HG03469 (cell line): ENCODE data around the gene PEA15.

ENCODE experiments used
- ATAC-seq: cut with Tn5 transposase; IDR thresholded peaks from one replicate; pipeline ENCODE4 v1.9.1; 2021; ENCODE audit warnings: mild to moderate bottlenecking, moderate library complexity, moderate number of reproducible peaks; ENCODE audit not compliant: unreplicated experiment

The PEA15 gene

DNA sequence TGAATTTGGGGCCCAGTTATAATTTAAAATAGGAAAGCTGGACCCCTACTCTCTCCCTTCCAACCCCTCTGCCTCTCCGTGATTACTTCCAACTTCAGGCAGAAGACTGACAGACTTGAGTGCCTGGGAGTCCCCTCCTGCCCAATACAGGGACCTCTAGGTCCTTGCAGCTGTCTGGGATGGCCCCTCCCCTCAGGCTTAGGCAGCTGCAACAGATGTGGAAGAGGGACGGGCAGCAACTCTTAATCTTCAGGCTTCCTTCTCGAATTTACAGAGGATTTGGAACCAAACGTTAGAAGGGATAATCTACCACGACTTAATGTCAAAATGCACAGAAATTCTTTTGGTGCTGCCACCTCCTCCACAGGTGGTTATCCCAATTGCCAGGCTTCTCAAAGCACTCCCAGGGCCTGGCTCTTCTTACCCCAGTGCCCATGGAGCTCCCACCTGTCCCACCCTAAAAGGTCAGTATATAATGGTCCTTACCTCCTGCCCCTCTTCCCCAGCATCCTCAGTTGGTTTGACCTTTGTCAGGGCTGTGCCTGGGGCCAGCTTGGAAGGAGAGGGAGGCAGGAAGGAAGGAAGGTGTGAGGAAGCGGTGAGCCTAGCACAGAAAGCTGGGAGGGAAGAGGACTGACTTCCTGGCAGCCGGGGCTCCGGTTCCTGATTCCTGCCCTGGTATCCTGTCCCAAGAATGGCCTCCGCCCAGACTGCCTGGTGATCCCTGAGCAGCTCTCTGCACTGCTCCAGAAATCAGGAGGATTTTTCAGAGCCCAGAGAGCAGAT, 2.8 kb downstream of the PEA15 start:
- no peak for ATAC-seq

DNA sequence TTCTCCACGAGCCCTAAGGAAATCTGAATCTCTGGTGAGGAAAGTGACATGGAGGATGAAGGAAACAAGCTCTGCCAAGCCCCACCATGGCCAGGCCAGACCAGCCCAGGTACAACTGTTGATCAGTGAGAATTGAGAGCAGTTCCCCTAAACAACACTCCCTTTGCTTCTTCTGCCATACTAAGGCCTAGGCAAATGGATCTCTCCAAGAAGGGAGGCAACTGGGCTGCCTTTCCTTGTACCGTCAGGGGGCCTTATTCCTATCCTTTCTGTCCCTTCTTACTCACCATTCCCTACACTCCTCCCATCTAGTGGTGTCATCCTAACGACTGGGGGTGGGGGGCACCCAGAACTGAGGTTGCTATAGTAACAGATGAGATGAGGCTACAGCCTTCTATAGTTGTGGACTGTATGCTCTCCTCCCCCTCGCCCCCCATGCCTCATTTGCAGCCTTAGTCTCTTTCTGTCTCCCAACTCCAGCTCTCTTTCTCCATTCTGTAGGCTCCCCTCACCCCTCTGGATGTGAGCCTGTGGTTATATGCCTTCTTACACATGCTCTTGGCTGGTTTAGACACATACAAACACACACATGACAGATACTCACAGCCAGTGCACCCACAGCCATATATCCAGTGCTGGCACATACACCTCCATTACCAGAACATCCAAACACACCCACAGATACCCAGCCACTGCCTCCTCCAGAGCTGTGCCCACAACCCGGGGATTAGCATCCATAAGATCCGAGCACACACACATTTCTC, 3.6 kb downstream of the PEA15 start:
- ATAC-seq: no peak

DNA sequence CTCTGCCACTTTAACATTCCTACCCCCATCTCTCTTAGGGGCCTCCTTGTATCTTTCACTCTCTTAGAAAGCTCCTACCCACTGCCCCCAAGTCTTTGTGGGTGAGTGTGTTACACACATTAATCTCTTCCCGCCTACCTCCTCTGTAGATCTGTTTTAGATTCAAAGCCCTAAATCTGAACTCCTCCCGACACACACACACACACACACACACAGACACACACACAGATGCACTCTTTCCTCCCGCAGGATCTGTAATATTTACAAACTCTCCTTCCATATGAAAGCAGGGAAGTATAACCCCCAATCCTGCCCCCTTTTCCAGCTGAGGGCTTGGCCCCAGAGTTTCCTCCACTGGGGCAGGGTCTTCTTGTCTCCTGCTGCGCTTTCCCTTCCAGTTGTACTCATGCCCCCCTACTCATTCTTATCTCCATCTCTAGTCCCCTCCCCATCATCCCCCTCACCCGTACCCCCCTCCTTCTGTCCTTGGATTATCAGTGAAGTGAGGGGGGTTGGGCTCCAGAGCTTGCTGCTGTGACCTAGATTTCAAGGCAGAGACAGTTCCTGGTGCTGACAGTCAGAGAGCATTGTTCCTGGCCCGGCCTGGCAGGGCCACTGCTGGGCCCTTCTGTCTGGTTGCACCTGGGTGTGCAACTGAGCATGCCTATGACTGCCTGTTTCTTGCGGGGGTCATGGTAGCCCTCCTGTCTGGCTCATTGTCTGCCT, 4.3 kb downstream of the PEA15 start:
- no peak for ATAC-seq

DNA sequence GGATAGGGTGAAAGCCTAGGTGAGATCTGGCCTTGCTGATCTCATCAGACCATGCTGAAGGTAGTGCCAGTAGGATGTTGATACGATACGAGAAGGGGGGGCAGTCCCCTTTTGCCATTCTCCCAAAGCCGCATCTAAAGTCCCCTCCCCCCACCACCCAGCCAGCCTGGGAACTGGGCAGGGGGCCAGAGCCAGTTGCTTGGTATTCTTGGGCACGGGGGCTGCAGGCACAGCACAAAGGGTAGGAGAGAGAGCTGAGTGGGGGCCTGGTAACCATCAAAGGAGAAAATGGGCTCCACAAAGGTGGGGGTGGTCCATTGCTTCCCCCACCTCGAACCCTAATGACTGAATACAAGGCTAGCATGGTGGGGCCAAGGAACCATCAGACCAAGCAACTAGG, 5.4 kb downstream of the PEA15 start:
- ATAC-seq: no peak

DNA sequence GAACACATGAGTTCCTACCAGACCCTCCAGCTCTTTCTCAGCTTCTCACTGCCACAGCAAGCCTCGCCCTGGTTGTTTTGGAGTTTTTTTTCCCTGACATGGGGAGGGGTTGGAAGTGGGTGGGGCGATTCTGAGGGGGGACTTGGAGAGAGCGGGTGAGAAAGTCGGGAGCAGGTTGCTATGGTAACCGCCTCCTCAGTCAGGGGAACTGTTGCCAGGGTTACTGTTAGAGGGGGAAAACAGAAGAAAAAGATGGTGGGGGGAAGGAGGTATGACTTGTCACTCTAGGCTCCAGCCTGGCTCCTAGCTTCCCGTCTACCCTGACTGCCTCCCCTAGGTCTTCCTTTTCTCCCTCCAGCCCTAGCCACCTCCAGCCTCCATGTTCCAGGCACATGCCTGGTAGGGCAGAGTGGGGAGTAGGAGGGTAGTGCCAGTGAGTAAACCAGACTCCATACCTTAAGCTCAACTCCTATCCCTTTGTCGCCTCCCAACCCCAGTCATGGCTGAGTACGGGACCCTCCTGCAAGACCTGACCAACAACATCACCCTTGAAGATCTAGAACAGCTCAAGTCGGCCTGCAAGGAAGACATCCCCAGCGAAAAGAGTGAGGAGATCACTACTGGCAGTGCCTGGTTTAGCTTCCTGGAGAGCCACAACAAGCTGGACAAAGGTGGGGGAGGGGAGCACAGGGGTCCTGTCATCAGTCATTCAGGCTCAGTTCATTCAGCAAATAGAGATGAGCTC, 6.0 kb downstream of the PEA15 start:
- ATAC-seq: no peak

DNA sequence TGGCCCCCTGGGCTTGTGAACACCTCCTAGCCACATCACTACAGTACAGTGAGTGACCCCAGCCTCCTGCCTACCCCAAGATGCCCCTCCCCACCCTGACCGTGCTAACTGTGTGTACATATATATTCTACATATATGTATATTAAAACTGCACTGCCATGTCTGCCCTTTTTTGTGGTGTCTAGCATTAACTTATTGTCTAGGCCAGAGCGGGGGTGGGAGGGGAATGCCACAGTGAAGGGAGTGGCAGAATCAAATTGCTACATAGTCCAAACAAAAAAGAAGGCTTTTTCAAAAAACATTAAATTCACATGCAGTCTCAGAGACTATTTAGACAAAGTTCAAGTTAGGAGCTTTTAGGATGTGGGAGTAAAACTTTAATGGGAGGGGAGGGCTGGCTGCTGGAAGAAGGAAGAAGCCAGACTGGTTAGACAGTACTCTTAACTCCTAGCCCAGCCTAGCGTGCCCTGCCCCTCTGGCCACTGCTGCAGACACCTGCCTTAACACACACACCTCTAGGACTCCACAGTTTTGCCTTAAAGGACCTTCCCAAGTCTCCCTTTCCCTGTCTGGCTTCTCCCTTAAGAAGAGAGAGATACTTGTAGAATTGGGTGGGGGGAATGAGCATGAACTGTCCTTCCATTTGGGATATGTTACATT, 9.4 kb downstream of the PEA15 start:
- no peak for ATAC-seq

DNA sequence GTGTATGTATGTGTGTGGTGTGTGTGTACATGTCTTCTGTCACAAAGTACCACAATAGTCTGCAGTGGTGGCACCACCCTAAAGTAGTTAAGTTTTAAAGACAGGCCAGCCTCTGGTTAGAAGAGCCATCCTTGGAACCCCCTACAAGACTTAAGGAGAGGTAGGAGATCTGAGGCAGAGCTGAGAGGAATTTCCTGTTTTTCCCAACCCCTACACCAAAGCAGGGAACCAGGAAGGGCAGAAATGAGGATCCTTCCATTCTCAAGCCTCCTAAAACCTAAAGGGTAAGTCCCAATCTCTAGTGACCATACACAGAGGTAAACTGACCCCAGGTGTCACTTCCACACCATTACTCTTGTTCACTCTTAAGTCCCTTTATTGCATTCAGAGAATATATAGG, 11.1 kb downstream of the PEA15 start:
- ATAC-seq: no peak

DNA sequence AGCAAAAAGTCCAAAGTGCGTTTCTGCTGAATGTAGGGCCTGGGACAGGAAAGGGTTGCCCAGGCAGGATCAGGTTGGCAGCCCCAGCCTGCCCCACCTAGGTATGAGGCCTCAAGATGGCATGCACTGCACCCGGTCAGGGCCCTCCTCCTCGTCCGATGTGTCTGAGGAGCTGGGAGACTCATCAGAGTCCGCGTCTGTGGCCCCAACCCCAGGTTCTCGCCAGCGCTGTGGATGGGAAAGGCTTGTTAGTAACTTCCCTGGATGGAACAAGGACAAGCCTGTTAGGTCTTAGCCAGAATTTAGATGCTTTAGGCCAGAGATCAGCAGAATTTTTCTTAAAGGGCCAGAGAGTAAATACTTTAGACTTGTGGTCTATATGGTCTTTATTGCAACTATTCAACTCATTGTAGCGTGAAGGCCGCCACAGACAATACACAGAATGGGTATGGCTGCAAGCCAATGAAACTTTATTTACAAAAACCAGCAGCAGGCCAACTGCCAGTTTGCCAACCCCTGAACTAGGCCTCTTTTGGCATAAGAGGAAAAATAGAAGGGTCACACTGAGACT, 12.4 kb downstream of the PEA15 start:
- ATAC-seq: no peak

DNA sequence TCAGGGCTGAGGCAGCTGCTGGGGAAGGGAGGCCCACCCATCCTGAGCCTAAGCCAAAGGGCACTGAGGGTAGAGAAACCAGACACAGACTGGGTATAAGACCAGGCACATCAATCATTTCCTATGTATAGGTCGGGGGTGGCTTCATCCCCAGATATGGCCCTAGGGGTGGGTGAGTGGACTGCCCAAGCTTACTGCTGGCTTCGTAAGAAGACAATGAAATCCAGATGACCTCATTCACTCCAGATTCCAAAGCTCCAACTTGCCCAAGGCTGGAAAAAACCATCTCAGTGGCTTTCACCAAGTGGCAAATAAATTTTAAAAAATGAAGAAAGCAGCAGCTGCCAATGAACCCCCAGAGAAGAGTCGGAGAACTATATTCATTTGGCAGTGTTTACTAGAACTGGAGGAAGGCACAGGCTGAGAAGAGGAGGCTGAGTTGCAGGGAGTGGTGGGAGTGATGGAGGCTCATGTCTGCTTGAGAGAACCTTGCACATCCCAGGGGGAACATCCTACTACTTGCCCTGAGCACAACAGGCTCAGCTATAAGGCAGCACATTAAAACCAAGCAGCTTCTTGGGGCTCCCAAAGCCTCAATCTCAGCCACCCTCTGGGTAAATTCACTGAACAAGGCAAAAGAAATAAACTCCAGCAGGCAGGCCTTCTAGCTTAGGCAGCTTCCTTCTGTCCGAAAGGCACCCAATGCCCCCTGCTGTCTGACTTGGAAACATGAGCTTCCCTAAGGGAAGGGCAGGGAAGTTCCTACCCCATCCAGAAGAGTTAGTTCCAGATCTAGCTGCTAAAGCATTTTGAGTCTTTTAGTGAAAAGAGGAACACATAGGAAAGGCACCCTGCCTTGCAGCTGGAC, 14.1 kb downstream of the PEA15 start:
- ATAC-seq: no peak

DNA sequence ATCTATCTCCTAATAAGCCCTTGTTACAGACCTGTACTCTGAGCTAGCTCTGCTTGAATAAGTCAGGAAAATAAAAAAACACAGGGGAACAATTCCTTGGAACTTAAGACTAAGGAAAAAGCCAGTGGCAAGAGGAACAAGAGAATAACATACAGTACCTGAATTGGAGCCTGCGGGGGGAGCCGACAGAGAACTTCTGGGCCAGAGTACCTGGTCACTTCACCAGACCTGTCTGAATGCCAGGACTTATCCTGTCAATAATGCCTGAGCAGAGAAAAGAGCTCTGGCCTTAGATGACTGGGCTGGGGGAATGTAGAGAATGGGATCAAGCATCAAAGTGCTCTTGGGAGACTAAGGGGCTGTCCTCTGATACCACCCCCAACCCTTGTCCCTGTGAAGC, 15.1 kb downstream of the PEA15 start:
- ATAC-seq: no peak

DNA sequence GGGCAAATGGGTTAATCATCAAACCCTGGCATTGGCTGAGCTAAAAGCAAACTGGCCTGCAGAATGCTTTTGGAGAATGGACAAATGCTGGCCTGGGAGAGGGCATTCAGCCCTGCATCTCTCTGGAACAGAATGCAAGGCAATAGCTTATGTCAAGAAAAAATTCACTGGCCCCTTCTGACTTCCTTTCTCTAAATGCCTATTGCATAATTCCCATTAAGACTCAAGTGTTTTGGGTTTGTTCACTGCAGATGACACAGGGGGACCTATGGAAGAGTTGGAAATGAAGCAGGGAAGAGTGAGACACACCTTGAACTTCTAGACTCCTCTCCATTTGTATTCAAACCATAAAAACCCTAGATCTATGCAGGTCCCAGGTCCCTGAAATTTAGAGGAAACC, 15.9 kb downstream of the PEA15 start:
- no peak for ATAC-seq

DNA sequence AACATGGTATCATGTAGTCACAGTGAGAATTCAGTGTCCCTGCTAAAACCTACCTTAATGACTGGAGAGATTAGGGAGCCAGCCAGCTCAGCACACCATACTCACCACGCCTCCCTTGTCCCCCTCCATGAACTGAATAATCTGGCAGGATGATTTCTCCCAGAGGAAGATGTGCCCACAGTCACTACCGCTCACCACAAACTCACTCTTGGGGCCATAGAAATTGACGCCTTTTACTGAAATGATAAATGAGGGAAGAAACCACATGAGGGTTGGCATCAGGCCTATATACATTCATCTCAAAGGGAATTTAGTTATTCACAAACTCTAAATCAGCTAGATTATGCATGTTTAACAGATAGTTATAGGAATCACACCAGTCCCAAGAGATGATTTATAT, 17.4 kb downstream of the PEA15 start:
- no peak for ATAC-seq

DNA sequence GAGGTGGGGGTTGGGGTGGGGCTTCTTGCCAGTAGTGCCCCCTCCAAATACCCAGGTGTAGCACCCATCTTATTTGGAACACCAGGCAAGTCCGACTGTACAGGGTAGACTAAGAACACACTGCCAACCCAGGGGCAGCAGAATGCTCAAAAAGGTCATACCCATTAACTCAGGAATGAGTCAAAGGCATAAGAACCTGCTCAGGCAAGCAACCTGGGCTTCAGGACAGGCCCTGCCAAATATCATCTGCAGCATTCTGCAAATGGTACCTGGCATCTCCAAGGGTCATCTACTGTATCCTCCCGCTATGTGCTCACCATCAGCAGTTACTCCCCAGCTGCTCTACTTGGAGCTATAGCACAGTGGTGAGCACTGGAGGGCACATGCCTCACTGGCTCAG, 19.4 kb downstream of the PEA15 start:
- ATAC-seq: no peak

DNA sequence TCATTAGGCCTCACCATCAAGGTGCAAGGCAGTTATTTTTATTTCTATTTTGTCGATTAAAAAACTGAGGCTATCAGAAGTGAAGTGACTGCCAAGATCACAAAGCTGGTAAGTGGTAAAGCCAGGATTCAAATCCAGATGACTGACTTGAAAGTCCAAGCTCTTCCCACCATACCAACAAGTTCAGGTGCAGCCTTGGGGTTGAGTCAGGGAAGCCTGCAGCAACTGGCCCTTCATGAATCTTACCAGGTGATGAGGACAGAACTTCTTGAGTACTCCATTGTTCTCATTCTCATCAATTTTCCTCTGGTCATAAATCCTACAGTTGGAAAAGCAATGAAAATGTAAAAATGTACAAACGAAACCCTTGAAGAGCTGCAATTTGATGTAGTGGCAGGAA, 20.2 kb downstream of the PEA15 start:
- no peak for ATAC-seq

DNA sequence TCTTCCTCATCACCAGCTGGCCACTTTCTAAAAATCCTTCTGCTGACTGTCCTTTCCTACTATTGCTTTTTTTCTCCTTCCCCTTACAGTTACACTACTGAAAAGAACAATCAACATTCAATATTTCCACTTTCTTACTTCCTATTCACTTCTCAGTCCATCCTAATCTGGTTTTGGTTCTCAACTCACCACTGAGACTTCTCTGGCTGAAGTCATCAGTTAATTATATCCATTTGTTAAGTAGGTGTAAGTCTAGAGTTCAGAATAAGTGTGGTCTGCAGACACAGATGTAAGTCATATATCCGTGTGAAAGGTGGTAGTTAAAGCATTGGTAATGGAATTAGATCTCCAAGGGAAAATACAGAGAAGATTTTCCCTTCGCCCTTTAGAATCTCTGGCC, 21.4 kb downstream of the PEA15 start:
- ATAC-seq: no peak

DNA sequence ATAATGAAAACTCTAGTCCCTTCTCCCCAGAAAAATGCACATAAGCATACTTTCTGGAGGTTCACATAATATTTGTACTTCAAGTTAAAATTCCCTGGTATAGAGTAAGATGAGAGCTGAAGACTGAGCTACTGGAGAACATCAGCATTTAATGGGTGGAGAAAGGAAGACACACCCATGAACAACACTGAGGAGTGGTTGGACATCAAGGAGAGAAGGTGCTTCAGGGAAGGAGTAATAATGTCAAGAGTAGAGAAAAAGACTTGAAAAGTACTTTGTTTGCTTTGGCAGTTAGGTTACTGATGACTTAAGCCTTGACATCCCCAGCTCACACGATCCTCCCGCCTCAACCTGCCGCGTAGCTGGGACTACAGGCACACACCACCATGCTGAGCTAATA, 21.9 kb downstream of the PEA15 start:
- ATAC-seq: no peak

DNA sequence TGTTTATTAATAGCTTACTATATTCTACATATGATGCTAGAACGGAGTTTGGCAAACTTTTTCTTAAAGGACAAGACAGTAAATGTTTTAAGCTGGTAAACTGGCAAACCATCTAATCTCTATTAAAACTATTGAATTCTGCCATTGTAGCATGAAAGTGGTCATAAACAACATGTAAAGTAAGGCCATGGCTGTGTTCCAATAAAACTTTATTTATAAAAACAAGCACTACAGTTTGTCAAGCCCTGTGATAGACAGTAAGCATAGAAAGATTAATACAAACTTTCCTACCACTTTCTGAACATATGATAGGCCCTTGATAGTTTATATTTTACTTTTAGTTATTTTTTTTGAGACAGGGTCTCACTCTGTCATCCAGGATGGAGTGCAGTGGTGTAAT, 22.4 kb downstream of the PEA15 start:
- ATAC-seq: no peak

DNA sequence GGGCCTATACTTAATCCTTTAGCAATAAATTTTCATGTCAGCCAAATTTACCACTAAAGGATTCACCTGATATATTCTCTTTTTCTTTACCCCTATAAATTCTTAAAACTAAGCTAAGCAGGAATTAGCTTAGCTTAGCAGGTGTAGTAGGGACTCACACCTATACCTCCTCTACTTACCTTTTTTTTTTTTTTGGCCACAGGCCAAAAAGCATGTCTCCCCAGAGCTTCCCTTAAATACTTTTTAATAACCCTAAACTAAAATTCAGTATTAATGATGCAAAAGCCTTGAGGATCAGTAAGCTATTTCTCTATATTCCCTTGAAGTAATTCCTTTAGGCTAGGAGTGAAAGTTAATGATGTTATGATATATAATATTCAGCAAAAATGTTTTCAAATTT, 23.2 kb downstream of the PEA15 start:
- ATAC-seq: no peak

DNA sequence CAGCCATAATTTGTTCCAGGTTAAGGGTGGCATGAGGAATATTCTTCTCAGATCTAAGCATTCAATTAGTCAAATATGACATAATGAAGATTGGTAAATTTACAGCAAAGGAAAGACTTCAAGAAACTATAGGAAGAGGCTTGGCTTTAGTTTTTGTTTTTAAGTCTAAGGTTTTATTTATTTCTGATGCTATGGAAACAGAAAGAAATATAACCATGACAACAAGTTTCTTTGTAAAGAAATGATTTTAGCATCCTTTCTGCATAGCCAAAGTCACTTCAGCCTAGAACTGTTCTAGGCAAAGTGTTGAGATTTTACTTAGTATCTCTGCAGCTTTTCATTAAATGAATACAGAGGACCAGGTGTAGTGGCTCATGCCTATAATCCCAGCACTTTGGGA, 27.7 kb downstream of the PEA15 start:
- no peak for ATAC-seq
